ENCODE measurements around the gene TPTE2.
"Not testable (repeated sequence)": the region's sequence is repeated elsewhere in the genome, so short reads cannot be mapped to it uniquely, and the experiment has no call there.

Gene TPTE2

DNA sequence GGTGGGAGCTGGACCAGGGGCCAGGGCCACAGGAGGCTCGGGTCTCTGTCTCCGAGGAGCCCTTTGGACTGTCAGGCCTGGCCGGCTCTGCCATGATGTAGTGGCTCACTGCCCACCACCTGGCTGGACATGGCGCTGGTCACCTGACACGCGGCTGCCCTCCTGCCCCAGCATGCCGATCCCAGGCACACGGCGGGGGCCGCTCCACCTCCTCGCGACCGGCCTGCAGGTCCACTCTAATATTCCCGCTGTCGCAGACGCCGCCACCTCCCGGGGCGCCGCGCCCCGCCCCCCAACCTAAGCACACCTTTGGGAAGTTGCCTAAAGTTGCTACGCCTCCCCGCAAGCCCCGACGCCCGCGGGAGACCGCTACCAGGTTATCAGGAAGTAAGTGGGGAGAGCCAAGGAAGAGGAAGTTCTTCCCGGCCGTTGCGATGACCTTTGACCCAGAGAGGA is at the start of gene TPTE2:
Gene TPTE2, minus strand, starts transcription at position 406 of the 456 bp plus-strand sequence. CDS start 58,298 bp downstream, outside the sequence.
- DNase-seq (ENCODE audit: low spot score) = not testable (repeated sequence)

GRCh38 chr13:19607523-19608078 is 46.3 kb upstream of the TPTE2 start:
- no peak for DNase-seq (ENCODE audit: low spot score)

DNA sequence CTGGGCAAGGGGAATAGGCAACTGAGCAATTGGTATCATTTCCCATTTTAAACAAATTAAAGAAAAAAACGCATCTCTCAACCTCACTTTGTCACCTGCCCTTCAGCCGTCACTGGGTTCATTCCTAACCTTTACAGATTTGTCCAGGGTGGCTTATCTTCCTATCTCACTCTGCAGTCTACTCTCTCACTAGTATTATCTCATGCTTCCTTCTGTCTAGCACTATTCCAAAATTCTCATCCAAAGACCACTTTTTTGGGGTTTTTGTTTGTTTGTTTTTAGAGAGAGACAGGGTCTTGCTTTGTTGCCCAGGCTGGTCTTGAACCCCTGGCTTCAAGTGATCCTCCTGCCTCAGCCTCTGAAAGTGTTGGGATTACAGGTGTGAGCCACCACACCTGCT is 45.4 kb upstream of the TPTE2 start:
- DNase-seq (ENCODE audit: low spot score) = no peak

- DNase-seq (ENCODE audit: low spot score) = peak; percentile 24
Observed at GRCh38 chr13:19606152-19606551, 44.8 kb upstream of the TPTE2 start.

DNA sequence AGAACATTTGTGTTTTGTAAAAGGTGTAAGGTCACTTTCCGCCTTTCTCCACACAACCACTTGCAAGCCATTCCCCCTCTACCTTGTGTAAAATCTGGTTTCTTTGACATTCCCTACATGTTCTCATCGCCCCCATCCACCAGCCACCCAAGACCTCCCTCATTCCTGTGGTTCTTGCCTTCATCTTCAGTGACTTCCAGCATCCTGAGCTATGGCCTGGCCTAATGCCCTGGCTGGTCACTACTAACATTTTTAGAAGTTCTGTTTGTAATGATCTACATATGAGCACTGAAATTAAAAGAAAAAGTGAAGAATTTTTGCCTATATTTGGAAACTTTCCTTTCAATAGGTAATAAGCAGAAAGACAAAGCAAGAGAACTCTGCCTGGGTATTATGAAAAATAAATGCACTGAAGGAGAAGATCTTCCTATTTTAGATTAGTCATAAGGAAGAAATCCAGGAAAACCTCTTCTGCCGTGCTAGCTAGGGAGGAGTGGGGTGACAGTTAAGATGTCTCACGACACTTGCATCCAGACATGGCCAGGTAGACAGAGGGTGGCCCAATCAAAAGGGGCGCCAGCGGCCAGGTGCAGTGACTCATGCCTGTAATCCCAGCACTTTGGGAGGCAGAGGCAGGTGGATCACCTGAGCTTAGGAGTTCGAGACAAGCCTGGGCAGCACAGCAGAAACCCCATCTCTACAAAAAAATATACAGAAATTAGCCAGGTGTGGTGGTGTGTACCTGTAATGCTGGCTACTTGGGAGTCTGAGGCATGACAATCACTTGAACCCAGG is 44.0 kb upstream of the TPTE2 start:
- no peak for DNase-seq (ENCODE audit: low spot score)

DNA sequence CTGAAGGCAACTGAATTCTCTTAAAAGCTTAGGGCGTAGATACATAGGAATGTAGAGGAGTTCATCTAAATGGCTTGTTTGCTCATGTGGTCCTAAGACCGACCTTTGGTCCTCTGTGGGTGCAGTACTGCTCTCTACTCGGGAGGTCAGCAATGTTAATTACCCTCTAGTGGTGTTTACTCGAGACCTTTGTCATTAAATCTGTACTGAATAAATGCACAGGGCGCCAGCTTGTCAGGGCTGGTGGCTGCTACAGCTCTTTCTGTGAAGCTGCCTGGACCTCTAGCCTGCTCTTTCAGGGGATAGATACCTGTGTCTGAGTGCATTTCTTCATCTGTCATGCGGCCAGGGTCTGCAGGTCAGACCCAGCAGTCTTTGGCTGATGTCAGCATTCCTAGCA is 43.0 kb upstream of the TPTE2 start:
- no peak for DNase-seq (ENCODE audit: low spot score)

DNA sequence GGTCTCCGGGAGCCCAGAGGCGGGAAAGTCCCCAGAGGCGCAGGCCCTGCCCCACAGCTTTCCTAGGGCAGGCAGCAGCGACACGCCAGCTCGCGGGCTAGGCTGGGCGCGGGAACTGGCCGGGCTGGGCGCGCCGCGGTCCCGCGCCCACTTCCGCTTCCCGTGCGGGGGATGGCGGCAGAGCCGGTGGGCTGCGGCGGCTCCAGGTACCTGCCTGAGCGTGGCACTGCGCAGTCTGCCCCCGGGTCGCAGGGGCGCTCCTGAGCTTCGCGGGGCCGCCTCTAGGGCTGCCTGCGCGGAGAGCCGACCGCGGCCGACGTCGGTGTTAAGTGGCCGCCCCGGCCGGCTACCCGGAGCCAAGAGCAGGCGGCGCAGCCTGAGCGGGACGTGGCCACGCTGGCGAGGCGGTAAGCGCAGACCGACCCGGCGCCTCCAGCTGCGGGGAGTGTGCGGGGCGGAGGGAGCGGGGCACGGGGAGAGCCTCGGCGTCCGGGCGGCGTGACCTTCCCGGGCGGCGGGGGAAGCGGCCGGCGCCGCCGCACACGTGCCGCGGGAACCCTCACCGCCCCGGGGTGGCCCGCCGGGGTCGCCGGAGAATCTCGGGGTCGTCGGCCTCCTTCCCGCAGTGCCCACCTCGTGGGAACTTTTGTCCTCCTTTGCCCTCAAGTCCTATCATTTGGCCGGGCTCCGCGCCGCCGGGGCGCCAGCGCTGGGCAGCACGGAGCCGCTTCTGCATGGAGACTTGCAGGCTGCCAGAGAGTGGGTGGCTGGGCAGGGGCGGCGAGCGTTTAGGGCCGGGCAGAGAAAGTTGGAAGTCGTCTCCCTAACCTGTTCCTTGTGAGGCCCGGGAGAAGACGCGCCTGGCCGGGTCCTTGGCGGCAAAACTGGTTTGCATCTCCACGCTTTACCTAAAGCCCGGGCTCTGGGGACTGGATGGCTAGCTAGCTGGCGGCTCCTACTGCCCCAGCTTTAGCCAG is 40.7 kb upstream of the TPTE2 start:
- no peak for DNase-seq (ENCODE audit: low spot score)

GRCh38 chr13:19597523-19597922 is 36.2 kb upstream of the TPTE2 start:
- no peak for DNase-seq (ENCODE audit: low spot score)

DNA sequence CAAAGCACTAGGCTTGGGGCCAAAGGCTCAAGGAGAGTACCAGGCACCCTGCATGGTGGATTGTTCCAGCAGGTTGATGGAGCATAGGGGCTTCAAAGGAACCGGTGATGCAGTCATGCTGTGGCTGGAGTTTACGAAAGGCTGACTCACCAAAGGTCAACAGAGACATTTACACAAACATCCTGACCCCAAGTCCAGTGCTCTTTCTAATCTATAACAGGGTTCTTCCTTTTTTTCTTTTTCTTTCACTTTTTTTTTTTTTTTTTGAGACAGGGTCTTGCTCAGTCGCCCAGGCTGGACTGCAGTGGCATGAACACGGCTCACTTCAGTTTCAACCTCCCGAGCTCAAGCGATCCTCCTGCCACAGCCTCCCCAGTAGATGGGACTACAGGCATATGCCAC is 35.6 kb upstream of the TPTE2 start:
- no peak for DNase-seq (ENCODE audit: low spot score)

DNA sequence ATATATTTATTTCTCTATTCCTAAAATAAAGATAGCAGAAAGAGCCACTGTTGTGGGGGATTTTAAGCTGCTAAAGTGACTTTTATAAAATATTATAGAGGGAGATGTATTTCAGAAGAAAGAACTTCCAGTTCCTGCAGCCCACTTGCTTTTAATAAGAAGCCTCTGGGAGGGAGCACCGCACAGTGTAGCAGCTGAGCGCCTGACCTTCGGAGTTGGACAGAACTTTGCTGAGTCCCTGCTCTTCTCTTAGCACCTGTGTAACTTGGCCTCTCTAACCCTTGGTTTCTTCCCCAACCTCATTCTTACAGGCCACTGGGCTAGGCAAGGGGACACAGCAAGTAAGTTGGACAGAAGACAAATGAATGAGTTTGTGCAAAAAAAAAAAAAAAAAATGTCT is 34.8 kb upstream of the TPTE2 start:
- DNase-seq (ENCODE audit: low spot score) = no peak

- no peak for DNase-seq (ENCODE audit: low spot score)
Observed at GRCh38 chr13:19592657-19593180, 31.4 kb upstream of the TPTE2 start.

- DNase-seq (ENCODE audit: low spot score) = peak; percentile 31
Observed at GRCh38 chr13:19591864-19592263, 30.5 kb upstream of the TPTE2 start.

DNA sequence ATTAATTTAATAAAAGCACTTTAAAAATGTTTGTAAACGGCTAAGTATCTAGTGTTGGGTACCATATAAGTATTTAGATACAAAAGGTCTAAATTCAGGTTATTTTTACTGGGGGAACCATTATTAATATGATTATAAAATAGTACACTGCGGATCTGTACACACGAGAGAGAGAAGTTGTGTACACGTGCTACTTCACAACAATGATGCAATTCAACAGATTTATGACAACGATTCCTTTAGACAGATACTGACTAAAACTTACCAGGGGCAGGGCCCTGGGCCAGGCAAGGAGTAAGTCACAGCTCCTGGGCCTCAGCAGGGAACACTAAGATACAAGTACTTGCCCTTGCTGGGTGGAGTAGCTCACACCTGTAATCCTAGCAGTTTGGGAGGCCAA is 29.1 kb upstream of the TPTE2 start:
- DNase-seq (ENCODE audit: low spot score) = no peak

GRCh38 chr13:19589312-19589711 is 28.0 kb upstream of the TPTE2 start:
- no peak for DNase-seq (ENCODE audit: low spot score)

DNA sequence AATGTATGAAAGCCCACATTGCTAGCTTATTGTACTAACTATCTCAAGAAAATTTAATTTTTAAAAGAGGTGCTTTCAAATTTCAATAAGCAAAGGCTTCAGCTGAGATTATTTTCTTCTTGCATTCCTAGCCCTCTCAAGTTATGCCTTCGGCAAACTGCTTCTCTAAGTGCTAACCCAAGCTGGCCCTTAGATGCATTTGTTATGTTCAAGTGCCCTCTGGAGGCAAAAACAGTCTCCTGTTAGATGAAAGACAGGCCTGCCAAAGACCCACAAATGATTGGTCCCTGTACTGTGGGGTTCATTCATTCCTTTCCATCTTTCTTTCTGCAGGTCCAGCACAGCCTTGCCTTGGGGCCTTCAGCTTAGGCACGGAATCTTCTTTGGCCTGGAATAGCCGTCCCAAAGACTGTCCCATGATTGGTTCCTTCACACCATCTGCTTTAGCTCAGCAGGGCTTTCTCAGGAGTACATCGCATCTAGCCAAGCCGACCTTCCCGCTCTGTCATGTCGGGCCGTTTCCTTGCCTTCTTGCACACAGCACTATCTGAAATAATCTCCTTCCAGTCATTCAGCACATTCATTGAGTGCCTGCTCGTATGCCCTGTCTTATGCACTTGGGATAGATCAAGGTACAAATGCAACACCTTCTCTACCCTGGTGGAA is 26.4 kb upstream of the TPTE2 start:
- peak; percentile 61 for DNase-seq (ENCODE audit: low spot score)

DNA sequence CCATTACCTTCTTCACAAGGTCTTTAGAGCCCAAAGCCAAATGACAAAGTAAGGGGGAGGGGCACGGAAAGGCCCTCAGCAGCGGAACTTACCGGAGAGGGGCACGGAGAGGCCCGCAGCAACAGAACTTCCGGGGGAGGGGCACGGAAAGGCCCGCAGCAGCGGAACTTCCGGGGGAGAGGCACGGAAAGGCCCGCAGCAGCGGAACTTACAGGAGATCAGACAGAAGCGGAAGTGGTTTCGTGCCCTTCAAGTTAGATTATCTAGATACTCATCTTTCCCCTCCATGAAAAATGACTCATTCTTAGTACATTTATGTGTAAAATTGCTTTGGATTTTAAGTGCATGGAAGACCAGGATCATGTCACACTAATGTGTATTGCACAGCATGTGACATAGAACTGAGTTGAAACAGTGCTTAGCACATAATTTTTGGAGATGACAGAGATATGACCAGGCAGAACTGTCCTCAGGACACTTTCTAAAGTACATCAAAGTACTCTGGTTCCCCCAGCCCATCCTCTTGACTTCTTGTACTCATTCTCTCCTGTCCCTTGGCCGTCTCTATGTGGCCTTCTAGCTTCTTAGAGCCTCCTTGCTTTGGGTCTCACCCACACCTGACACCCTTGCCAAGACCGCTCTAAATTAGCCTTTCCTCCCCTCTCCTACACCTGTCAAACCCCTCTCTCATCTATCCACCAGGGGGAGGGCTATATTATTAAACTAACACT is 25.7 kb upstream of the TPTE2 start:
- DNase-seq (ENCODE audit: low spot score) = no peak

GRCh38 chr13:19581675-19582074 is 20.3 kb upstream of the TPTE2 start:
- DNase-seq (ENCODE audit: low spot score) = no peak

GRCh38 chr13:19575230-19575629 is 13.9 kb upstream of the TPTE2 start:
- no peak for DNase-seq (ENCODE audit: low spot score)

DNA sequence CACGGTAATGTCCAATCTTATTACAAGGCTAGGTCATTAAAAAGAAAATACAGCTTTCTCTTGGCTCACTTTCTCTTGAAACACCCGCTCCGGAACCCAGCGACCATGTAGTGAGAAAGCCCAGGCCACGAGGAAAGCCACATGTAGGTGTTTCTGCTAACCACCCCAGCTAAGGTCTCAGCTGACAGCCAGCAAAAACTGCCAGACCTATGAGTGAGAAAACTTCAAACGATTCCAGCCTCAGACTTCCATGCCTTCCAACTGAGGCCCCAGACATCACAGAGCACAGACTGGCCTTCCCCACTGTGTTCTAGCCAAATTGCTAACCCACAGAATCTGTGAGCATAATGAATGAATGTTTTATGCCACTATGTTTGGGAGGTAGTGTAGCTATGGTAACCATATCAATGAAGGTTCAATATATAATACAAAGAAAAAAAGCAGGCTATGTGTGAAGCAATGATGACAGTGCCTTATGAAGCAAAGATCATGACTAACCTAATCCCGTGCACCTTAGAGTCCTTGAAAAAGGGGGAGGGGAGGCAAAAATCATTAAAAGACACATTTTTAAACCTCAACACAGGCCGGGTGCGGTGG is 11.9 kb upstream of the TPTE2 start:
- no peak for DNase-seq (ENCODE audit: low spot score)

DNA sequence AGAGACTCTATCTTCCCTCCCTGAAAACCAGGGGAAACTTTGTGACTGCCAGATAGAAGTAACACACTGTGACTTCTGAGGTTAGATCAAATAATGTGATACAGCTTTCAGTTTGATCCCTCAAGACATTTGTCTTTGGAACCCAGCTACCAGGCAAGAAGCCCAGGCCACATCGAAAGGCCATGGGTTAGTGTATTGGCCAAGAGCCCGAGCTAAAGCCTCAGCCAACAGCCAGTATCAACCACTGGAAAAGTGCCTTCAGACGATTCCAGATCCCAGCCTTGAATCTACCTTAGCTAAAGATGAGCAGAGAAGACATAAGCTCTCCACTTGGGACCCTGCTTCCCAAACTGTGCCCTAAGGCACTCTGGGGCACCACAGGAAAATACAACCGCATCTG is 10.9 kb upstream of the TPTE2 start:
- no peak for DNase-seq (ENCODE audit: low spot score)

Data from Ammon's horn (tissue), 1 donor.